ENCODE measurements around the gene SLU7. TPM values are rescaled to one million over a fixed set of nuclear protein-coding genes. Genes with fewer than 3 reads are reported as not detected.

Gene SLU7
- total and polyA plus RNA-seq, 7 donors: 22.4 to 80.3 (median 44.4) TPM

DNA sequence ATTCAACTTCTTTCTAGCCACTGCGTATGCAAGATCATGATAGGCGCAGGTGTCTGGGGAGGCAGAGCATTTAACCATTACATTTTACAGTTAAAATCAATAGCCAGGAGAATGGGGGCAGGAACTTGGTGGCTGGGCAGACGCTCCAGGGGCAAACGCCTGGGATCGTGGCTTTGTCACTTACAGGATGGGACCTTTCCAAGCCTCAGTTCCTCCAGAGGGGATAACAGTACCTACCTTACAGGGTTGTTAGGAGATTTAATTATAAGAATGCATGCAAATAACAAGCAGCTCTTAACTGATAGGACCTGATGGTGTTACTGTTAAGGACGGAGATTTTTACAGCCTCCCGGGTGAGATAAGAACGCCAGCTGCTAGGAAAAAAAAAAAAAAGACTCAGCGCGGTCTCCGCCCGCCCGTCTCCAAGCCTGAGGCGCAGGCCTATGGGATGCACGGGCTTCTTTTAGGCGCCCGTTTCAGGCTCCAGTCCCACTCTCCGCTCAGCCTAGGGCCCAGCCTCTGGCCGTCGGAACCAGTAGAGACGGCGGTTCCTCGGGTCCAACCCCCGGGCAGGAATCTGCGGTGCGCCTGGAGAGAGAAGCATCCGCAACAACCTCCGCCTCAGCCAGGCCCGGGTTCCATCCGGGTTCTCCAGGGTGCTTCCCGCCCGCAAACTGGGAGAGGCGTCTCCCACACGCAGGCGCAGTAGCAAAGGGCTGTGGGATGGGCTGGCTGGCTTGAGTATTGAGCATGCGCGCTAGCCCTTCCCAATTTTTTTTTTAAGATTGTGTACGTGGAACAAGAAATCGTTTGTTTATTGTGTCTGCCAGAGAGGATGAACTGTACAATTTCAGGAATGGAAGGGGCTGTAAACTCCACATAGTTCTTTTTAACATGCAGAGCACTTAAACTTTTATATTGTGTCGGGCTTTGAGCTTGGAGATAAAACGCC lies 19.2 kb downstream of the SLU7 start, which contains the start of gene FAM200C:
Gene FAM200C, minus strand, starts transcription at position 653 of the 952 bp plus-strand sequence. CDS start 4,564 bp downstream, outside the sequence.
- peak; percentile 96 to 99 (median 98) for TF ChIP-seq POLR2AphosphoS5 (IDR thresholded peaks at IDR 0.05)
- peak; percentile 94 to 96 for TF ChIP-seq POLR2A (IDR thresholded peaks at IDR 0.05)
- TF ChIP-seq, protein P1, sequence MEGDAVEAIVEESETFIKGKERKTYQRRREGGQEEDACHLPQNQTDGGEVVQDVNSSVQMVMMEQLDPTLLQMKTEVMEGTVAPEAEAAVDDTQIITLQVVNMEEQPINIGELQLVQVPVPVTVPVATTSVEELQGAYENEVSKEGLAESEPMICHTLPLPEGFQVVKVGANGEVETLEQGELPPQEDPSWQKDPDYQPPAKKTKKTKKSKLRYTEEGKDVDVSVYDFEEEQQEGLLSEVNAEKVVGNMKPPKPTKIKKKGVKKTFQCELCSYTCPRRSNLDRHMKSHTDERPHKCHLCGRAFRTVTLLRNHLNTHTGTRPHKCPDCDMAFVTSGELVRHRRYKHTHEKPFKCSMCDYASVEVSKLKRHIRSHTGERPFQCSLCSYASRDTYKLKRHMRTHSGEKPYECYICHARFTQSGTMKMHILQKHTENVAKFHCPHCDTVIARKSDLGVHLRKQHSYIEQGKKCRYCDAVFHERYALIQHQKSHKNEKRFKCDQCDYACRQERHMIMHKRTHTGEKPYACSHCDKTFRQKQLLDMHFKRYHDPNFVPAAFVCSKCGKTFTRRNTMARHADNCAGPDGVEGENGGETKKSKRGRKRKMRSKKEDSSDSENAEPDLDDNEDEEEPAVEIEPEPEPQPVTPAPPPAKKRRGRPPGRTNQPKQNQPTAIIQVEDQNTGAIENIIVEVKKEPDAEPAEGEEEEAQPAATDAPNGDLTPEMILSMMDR (IDR thresholded peaks at IDR 0.05): no peak
- TF ChIP-seq EP300 (IDR thresholded peaks at IDR 0.05): peak in 1 of 4 donors; percentile 7
- DNase-seq: peak; percentile 96
- Histone ChIP-seq H3K27me3 (no peaks in the 10 kb centered on the region), H3K27ac (peak within 1 kb of the TSS; percentile 89 to 92 (median 90)), H3K9me3 (no peaks in the 10 kb centered on the region), H3K4me3 (peak within 1 kb of the TSS; percentile 64 to 73 (median 72)), H3K36me3 (peaks cover 7 to 35% (median 19%) of the 10 kb centered on the region in 4 donors), H3K4me1 (peaks cover 0 to 36% (median 27%) of the 10 kb centered on the region in 4 donors)
- WGBS, 2 donors: 1% methylated on average over 41 of the region's 41 CpGs
- intact Hi-C loops (cut with DNase I): loop anchor here (1.0 to 5.0 kb wide), 2 partner anchors 19 to 282 kb away; partner anchors contain the start of gene PWWP2A

DNA sequence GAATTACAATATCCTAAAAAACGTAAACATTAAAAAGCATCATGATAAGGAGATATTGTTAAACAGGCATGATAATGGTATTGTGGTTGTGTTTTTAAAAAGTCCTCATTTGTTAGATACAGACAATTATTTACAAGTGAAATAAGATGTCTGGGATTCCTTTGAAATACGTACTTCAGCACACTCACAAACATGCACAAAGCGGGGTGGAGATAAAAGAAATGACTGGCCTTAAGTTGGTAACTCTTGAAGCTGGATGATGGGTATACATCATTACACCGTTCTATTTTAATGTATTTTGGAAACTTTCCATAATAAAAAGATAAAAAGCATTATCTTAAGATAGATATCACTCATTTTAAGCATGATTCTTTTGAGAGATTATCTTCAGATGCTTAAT lies 20.1 kb downstream of the SLU7 start:
- WGBS, 2 donors: 26 to 58% methylated on average over 4 of the region's 4 CpGs
- H3K27ac ChIP-seq: peak overlapping the region in 3 of 4 donors; percentile 90 to 92 (median 91)
- H3K4me3 ChIP-seq: peak overlapping the region; percentile 64 to 73 (median 72)
- intact Hi-C loops (cut with DNase I): no loop called here
- no peak for DNase-seq
- peaks cover 0 to 26% (median 11%) of the 10 kb centered on the region in 4 donors for H3K36me3 ChIP-seq
- H3K9me3 ChIP-seq: no peaks in the 10 kb centered on the region
- peaks cover 0 to 45% (median 30%) of the 10 kb centered on the region in 4 donors for H3K4me1 ChIP-seq
- TF ChIP-seq EP300 (IDR thresholded peaks at IDR 0.05) (no peak), POLR2A (IDR thresholded peaks at IDR 0.05) (no peak), POLR2AphosphoS5 (IDR thresholded peaks at IDR 0.05) (no peak)
- TF ChIP-seq, protein P1 (IDR thresholded peaks at IDR 0.05): no peak
- no peaks in the 10 kb centered on the region for H3K27me3 ChIP-seq

DNA sequence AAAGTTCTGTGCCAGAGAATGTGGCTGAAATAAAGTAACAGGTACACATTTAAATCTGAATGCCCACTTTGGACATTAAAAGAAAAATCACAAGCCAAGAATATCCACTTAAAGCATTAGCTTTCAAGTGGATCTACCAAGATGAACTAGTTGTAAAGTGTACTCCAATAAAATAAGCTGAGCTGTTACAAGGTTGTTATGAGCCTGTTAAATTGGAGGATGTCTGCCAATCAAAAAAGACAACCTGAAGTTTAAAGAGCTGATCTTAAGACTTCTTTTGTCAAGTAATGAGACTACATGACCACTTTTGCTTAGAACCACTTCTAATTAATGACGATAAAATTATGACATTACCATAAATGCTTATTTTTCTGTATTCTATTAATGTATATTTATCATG lies 21.4 kb downstream of the SLU7 start:
- H3K4me1 ChIP-seq: peaks cover 0 to 52% (median 34%) of the 10 kb centered on the region in 4 donors

DNA sequence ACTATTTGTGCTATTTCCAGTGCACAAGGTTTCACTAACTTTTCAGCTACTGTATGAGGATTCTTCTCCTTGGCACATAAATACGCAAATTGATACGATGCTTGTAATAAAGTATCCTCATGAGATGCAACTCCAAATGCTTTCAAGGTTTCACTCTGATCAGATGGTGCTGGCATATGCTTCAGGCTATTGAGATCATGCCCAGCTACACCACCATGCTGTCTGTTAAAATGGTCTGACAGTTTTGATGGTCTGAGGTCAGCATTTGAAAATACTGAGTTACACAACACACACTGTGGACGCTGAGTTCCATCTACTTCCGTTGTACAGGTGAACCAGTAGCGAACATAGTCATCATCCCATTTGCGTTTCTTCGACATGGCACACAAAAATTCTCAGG lies 23.8 kb downstream of the SLU7 start:
- Histone ChIP-seq H3K36me3 (no peaks in the 10 kb centered on the region), H3K9me3 (no peaks in the 10 kb centered on the region), H3K27me3 (no peaks in the 10 kb centered on the region), H3K27ac (no peak overlapping the region), H3K4me1 (peaks cover 0 to 53% (median 34%) of the 10 kb centered on the region in 4 donors), H3K4me3 (no peak overlapping the region)
- intact Hi-C loops (cut with DNase I): no loop called here
- 96 to 97% methylated on average over 7 of the region's 7 CpGs for WGBS, 2 donors
- TF ChIP-seq, protein P1 (IDR thresholded peaks at IDR 0.05): no peak
- TF ChIP-seq EP300 (IDR thresholded peaks at IDR 0.05): no peak
- DNase-seq: no peak

More for the DNA sequence above, 21.4 kb downstream of the SLU7 start:
- 88 to 97% methylated on average over 1 of the region's 1 CpG for WGBS, 2 donors
- Histone ChIP-seq H3K4me3 (no peak overlapping the region), H3K27me3 (no peaks in the 10 kb centered on the region), H3K36me3 (peaks cover 0 to 13% (median 2%) of the 10 kb centered on the region in 4 donors), H3K9me3 (no peaks in the 10 kb centered on the region), H3K27ac (no peak overlapping the region)
- intact Hi-C loops (cut with DNase I): no loop called here
- no peak for TF ChIP-seq POLR2AphosphoS5 (IDR thresholded peaks at IDR 0.05)
- no peak for TF ChIP-seq EP300 (IDR thresholded peaks at IDR 0.05)
- TF ChIP-seq, protein P1 (IDR thresholded peaks at IDR 0.05): no peak
- TF ChIP-seq POLR2A (IDR thresholded peaks at IDR 0.05): no peak
- no peak for DNase-seq
